Astrocyte of the spinal cord (primary cell): ENCODE results near the gene ACTR1A.

Source experiments
- DNase-seq: peaks from one replicate; pipeline ENCODE4 v3.0.0; 2011; ENCODE audit warnings: low read depth, low spot score
- H3K4me3 ChIP-seq: 2 replicates; pipeline ENCODE4 v1.5.1; 2011; ENCODE audit warnings: low read depth, mild to moderate bottlenecking, low read length, moderate library complexity
- CTCF ChIP-seq: IDR thresholded peaks from 2 replicates; pipeline ENCODE4 v1.5.1; 2012; ENCODE audit warnings: low read depth, mild to moderate bottlenecking, low read length, inconsistent platforms
- in situ Hi-C: cut with HindIII; loops from 2 replicates; pipeline ENCODE4 v1.10.0; 2017; ENCODE audit warnings: low sequenced_read_pairs

The ACTR1A gene

GRCh38 chr10:102467318-102467717, 35.2 kb downstream of the ACTR1A start:
- TF ChIP-seq CTCF = no peak
- no peak for DNase-seq
- no peak overlapping the region for H3K4me3 ChIP-seq
- in situ Hi-C loops = no loop called here

GRCh38 chr10:102465466-102465865, 37.0 kb downstream of the ACTR1A start:
- H3K4me3 ChIP-seq = no peak overlapping the region
- no peak for TF ChIP-seq CTCF
- in situ Hi-C loops = no loop called here
- no peak for DNase-seq

GRCh38 chr10:102463983-102464382, 38.5 kb downstream of the ACTR1A start:
- TF ChIP-seq CTCF = no peak
- in situ Hi-C loops = no loop called here
- no peak for DNase-seq
- no peak overlapping the region for H3K4me3 ChIP-seq

GRCh38 chr10:102462512-102463054, 39.9 kb downstream of the ACTR1A start:
- in situ Hi-C loops = no loop called here
- no peak overlapping the region for H3K4me3 ChIP-seq
- TF ChIP-seq CTCF = no peak
- DNase-seq = no peak

- TF ChIP-seq CTCF = no peak
- H3K4me3 ChIP-seq = peak overlapping the region; percentile 55
- peak; percentile 77 for DNase-seq
- in situ Hi-C loops = no loop called here
Measured at GRCh38 chr10:102461187-102462054, 41.1 kb downstream of the ACTR1A start.

- in situ Hi-C loops = no loop called here
- DNase-seq = no peak
- no peak for TF ChIP-seq CTCF
- H3K4me3 ChIP-seq = peak overlapping the region; percentile 55
Measured at GRCh38 chr10:102460836-102461186, 41.7 kb downstream of the ACTR1A start.
